Keratinocyte (primary cell): ENCODE data around the gene ADARB2. TPM values are rescaled to one million over a fixed set of nuclear protein-coding genes. Genes with fewer than 3 reads are reported as not detected.

ENCODE experiments used
- DNase-seq: peaks from one replicate; pipeline ENCODE4 v3.0.0-alpha.2; 2011; ENCODE audit warnings: low read depth, missing footprints, low spot score
- FAIRE-seq: peaks from 2 replicates; lab custom pipeline; 2011; peaks lifted over from hg19 to GRCh38; lab: Jason Lieb, UNC
- H2AFZ ChIP-seq: 2 replicates; pipeline ENCODE4 v1.6.0; 2012; ENCODE audit warnings: low read length, control low read depth, inconsistent platforms; ENCODE audit not compliant: control insufficient read depth
- H3K27ac ChIP-seq: 2 replicates; pipeline ENCODE4 v1.5.1; 2011; ENCODE audit warnings: low read length; ENCODE audit not compliant: control insufficient read depth, insufficient read depth
- H3K27me3 ChIP-seq: 3 replicates; pipeline ENCODE4 v1.6.0; 2011; ENCODE audit warnings: low read length; ENCODE audit not compliant: control insufficient read depth, insufficient read depth; ENCODE audit errors: extremely low read depth
- H3K36me3 ChIP-seq, 2 experiments: 2 replicates in 1 of 2; 3 replicates in 1 of 2; pipeline ENCODE4 v1.5.1; 2011; ENCODE audit warnings: low read length in 2 of 2, mild to moderate bottlenecking in 1 of 2; ENCODE audit not compliant: control insufficient read depth in 2 of 2, insufficient read depth in 2 of 2; ENCODE audit errors: extremely low read depth in 1 of 2
- H3K4me1 ChIP-seq: 3 replicates; pipeline ENCODE4 v1.5.1; 2011; ENCODE audit warnings: low read length; ENCODE audit not compliant: control insufficient read depth, insufficient read depth; ENCODE audit errors: extremely low read depth
- H3K4me2 ChIP-seq: 3 replicates; pipeline ENCODE4 v1.6.0; 2011; ENCODE audit warnings: low read depth, low read length; ENCODE audit not compliant: control insufficient read depth, insufficient read depth; ENCODE audit errors: extremely low read depth
- H3K4me3 ChIP-seq, 3 experiments: fragments of 200-600 bp in 1 of 3; sonication (generic) in 1 of 3; 2 replicates in 2 of 3; 3 replicates in 1 of 3; pipeline ENCODE4 v1.5.1; 2011 to 2016; ENCODE audit warnings: low read length in 3 of 3, mild to moderate bottlenecking in 3 of 3, control low read depth in 2 of 3, inconsistent platforms in 1 of 3, low read depth in 1 of 3, mixed read lengths in 1 of 3, mixed run types in 1 of 3, moderate library complexity in 1 of 3; ENCODE audit not compliant: control insufficient read depth in 2 of 3, insufficient read depth in 2 of 3; ENCODE audit errors: extremely low read depth in 1 of 3
- H3K79me2 ChIP-seq: 2 replicates; pipeline ENCODE4 v1.6.0; 2012; ENCODE audit warnings: low read length; ENCODE audit not compliant: control insufficient read depth, insufficient read depth
- H3K9ac ChIP-seq: 3 replicates; pipeline ENCODE4 v1.6.0; 2011; ENCODE audit warnings: low read length; ENCODE audit not compliant: control insufficient read depth, insufficient read depth; ENCODE audit errors: extremely low read depth
- H3K9me1 ChIP-seq: 3 replicates; pipeline ENCODE4 v1.6.0; 2011; ENCODE audit warnings: low read length; ENCODE audit not compliant: control insufficient read depth, insufficient read depth; ENCODE audit errors: extremely low read depth
- H3K9me3 ChIP-seq: 2 replicates; pipeline ENCODE4 v1.5.1; 2012; ENCODE audit warnings: low read depth, low read length; ENCODE audit not compliant: control insufficient read depth
- H4K20me1 ChIP-seq: 3 replicates; pipeline ENCODE4 v1.6.0; 2011; ENCODE audit warnings: low read length; ENCODE audit not compliant: control insufficient read depth, insufficient read depth; ENCODE audit errors: extremely low read depth
- EZH2 ChIP-seq: IDR thresholded peaks from one replicate; pipeline ENCODE4 v1.6.1; 2012; ENCODE audit warnings: inconsistent platforms, mild to moderate bottlenecking, low read length, moderate library complexity
- dilution Hi-C: fragments of 300-500 bp; cut with MboI; formaldehyde crosslinking; loops from one replicate; pipeline ENCODE4 v1.7.0; 2020; ENCODE audit warnings: low sequenced_read_pairs; ENCODE audit not compliant: extremely low pct_ligation_motif_present
- polyA plus RNA-seq, 5 experiments: library from polyadenylated mRNA; depleted of rRNA in 3 of 5; stranded (reverse) in 3 of 5; stranded (forward) in 1 of 5; unstranded in 1 of 5; fragments of >200 nt; gene quantifications; 1 replicate in 1 of 5; 2 replicates in 3 of 5; 3 replicates in 1 of 5; pipeline versions ENCODE4 v1.2.1 to v1.2.3, GENCODE V29; 2011 to 2012; ENCODE audit warnings: missing spikeins in 2 of 5, low read depth in 1 of 5, low replicate concordance in 1 of 5
- TF ChIP-seq, protein P1 (sequence below), 3 experiments: IDR thresholded peaks in 1 of 3; conservative IDR thresholded peaks in 1 of 3; optimal IDR thresholded peaks in 1 of 3; 2 replicates in 2 of 3; 3 replicates in 1 of 3; pipeline versions ENCODE3 to v1.5.1; 2011; ENCODE audit warnings: low read length in 3 of 3, mild to moderate bottlenecking in 3 of 3, moderate library complexity in 2 of 3, control low read depth in 1 of 3, inconsistent platforms in 1 of 3; ENCODE audit not compliant: insufficient read depth in 2 of 3; ENCODE audit errors: extremely low read depth in 1 of 3

The ADARB2 gene
- polyA plus RNA-seq, 1 donor (not counting 4 experiments of a cell fraction or from before 2014, with no cell fraction given), result not detected

DNA sequence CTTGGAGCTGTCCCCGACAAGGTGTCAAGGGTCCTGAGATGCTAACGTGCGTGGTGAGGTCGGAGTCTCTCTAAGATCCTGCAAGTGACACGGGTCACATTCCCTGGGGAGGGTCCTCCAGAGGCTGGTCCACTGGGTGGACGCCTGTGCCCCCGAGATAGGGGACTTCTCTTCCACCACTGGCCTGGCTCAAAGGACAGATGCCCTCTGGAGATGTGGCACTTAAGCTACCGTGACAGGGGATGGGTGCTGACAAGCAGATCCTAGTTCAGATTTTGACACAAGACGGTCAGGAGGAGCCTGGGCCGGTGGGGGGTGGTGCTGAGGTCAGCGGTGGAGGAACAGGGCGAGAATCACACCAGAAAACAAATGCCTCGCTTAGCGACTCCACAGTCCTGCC is 178.0 kb downstream of the ADARB2 start:
- Histone ChIP-seq H3K36me3 (no peaks in the 10 kb centered on the region), H3K4me2 (no peak overlapping the region), H3K4me3 (no peak overlapping the region), H3K9me1 (no peaks in the 10 kb centered on the region), H3K79me2 (no peaks in the 10 kb centered on the region), H3K27ac (no peak overlapping the region), H3K9ac (no peak overlapping the region), H4K20me1 (no peaks in the 10 kb centered on the region), H3K9me3 (peaks cover 7% of the 10 kb centered on the region), H3K4me1 (no peaks in the 10 kb centered on the region), H2AFZ (no peak overlapping the region), H3K27me3 (no peaks in the 10 kb centered on the region)
- dilution Hi-C loops, result no loop called here
- FAIRE-seq, result no peak
- TF ChIP-seq, protein P1, sequence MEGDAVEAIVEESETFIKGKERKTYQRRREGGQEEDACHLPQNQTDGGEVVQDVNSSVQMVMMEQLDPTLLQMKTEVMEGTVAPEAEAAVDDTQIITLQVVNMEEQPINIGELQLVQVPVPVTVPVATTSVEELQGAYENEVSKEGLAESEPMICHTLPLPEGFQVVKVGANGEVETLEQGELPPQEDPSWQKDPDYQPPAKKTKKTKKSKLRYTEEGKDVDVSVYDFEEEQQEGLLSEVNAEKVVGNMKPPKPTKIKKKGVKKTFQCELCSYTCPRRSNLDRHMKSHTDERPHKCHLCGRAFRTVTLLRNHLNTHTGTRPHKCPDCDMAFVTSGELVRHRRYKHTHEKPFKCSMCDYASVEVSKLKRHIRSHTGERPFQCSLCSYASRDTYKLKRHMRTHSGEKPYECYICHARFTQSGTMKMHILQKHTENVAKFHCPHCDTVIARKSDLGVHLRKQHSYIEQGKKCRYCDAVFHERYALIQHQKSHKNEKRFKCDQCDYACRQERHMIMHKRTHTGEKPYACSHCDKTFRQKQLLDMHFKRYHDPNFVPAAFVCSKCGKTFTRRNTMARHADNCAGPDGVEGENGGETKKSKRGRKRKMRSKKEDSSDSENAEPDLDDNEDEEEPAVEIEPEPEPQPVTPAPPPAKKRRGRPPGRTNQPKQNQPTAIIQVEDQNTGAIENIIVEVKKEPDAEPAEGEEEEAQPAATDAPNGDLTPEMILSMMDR (optimal IDR thresholded peaks at IDR 0.05 in 1 of 3, IDR thresholded peaks at IDR 0.05 in 1 of 3, conservative IDR thresholded peaks at IDR 0.05 in 1 of 3; ENCODE audit: extremely low read depth in 1 of 3, insufficient read depth in 2 of 3, low read length in 3 of 3), result no peak
- no peak for DNase-seq

GRCh38 chr10:1558906-1559305 is 178.4 kb downstream of the ADARB2 start:
- no peaks in the 10 kb centered on the region for H3K4me1 ChIP-seq
- H3K79me2 ChIP-seq, result no peaks in the 10 kb centered on the region
- dilution Hi-C loops, result no loop called here
- H3K4me2 ChIP-seq, result no peak overlapping the region
- H4K20me1 ChIP-seq, result no peaks in the 10 kb centered on the region
- FAIRE-seq, result no peak
- H3K9me3 ChIP-seq, result peaks cover 7% of the 10 kb centered on the region
- no peak overlapping the region for H3K27ac ChIP-seq
- H3K9me1 ChIP-seq, result no peaks in the 10 kb centered on the region
- TF ChIP-seq, protein P1 (optimal IDR thresholded peaks at IDR 0.05 in 1 of 3, IDR thresholded peaks at IDR 0.05 in 1 of 3, conservative IDR thresholded peaks at IDR 0.05 in 1 of 3; ENCODE audit: extremely low read depth in 1 of 3, insufficient read depth in 2 of 3, low read length in 3 of 3), result no peak
- TF ChIP-seq EZH2, result no peak
- H3K36me3 ChIP-seq, result no peaks in the 10 kb centered on the region
- H3K9ac ChIP-seq, result no peak overlapping the region
- H3K4me3 ChIP-seq, result no peak overlapping the region
- H2AFZ ChIP-seq, result no peak overlapping the region
- no peak for DNase-seq
- no peaks in the 10 kb centered on the region for H3K27me3 ChIP-seq
